DND-41 (cell line): ENCODE data around the gene C5AR1.

Source experiments
- ATAC-seq: fragments of 200-7000 bp; cut with Tn5 transposase; 3 replicates; pipeline ENCODE4 v1.9.1; 2021; ENCODE audit warnings: low read depth; ENCODE audit not compliant: insufficient read depth
- DNase-seq: peaks from one replicate; pipeline ENCODE4 v3.0.0-alpha.2; 2020
- H2AFZ ChIP-seq: 2 replicates; pipeline ENCODE4 v1.6.0; 2012; ENCODE audit warnings: low read depth, low read length
- H3K27ac ChIP-seq: 2 replicates; pipeline ENCODE4 v1.5.1; 2012; ENCODE audit warnings: low read length, inconsistent platforms
- H3K27me3 ChIP-seq: fragments of 200-600 bp; sonication (generic); 2 replicates; pipeline ENCODE4 v1.6.0; 2012; ENCODE audit warnings: low read length, mild to moderate bottlenecking, inconsistent platforms; ENCODE audit not compliant: insufficient read depth, poor library complexity
- H3K36me3 ChIP-seq: 2 replicates; pipeline ENCODE4 v1.5.1; 2012; ENCODE audit warnings: low read length, inconsistent platforms; ENCODE audit not compliant: insufficient read depth
- H3K4me1 ChIP-seq: 2 replicates; pipeline ENCODE4 v1.5.1; 2012; ENCODE audit warnings: mild to moderate bottlenecking, low read length; ENCODE audit not compliant: insufficient read depth
- H3K4me2 ChIP-seq: 2 replicates; pipeline ENCODE4 v1.6.0; 2012; ENCODE audit warnings: mild to moderate bottlenecking, moderate library complexity, low read length, inconsistent platforms; ENCODE audit not compliant: insufficient read depth
- H3K4me3 ChIP-seq, 2 experiments: fragments of 200-600 bp in 1 of 2; shearing (Covaris generic) in 1 of 2; 2 replicates each; pipeline ENCODE4 v1.5.1; 2012 to 2016; ENCODE audit warnings: inconsistent platforms in 2 of 2, low read length in 2 of 2, mild to moderate bottlenecking in 2 of 2, low read depth in 1 of 2, moderate library complexity in 1 of 2
- H3K79me2 ChIP-seq: 2 replicates; pipeline ENCODE4 v1.6.0; 2012; ENCODE audit warnings: low read length, inconsistent platforms; ENCODE audit not compliant: insufficient read depth
- H3K9ac ChIP-seq: 2 replicates; pipeline ENCODE4 v1.6.0; 2012; ENCODE audit warnings: low read depth, mild to moderate bottlenecking, inconsistent platforms, low read length, moderate library complexity
- H3K9me3 ChIP-seq: 2 replicates; pipeline ENCODE4 v1.5.1; 2012; ENCODE audit warnings: low read length, moderate library complexity, mild to moderate bottlenecking, inconsistent platforms; ENCODE audit not compliant: insufficient read depth, severe bottlenecking
- H4K20me1 ChIP-seq: 2 replicates; pipeline ENCODE4 v1.6.0; 2012; ENCODE audit warnings: low read length; ENCODE audit not compliant: insufficient read depth
- EZH2 ChIP-seq: IDR thresholded peaks from 3 replicates; pipeline ENCODE4 v1.6.1; 2012; ENCODE audit warnings: borderline replicate concordance, low read depth, mild to moderate bottlenecking, moderate library complexity, low read length, inconsistent platforms; ENCODE audit not compliant: severe bottlenecking
- TF ChIP-seq, protein P1 (sequence below): IDR thresholded peaks from 2 replicates; pipeline ENCODE4 v1.5.1; 2012; ENCODE audit warnings: borderline replicate concordance, low read length, moderate library complexity, mild to moderate bottlenecking; ENCODE audit not compliant: poor library complexity, severe bottlenecking; ENCODE audit errors: extremely low read depth

The C5AR1 gene

DNA sequence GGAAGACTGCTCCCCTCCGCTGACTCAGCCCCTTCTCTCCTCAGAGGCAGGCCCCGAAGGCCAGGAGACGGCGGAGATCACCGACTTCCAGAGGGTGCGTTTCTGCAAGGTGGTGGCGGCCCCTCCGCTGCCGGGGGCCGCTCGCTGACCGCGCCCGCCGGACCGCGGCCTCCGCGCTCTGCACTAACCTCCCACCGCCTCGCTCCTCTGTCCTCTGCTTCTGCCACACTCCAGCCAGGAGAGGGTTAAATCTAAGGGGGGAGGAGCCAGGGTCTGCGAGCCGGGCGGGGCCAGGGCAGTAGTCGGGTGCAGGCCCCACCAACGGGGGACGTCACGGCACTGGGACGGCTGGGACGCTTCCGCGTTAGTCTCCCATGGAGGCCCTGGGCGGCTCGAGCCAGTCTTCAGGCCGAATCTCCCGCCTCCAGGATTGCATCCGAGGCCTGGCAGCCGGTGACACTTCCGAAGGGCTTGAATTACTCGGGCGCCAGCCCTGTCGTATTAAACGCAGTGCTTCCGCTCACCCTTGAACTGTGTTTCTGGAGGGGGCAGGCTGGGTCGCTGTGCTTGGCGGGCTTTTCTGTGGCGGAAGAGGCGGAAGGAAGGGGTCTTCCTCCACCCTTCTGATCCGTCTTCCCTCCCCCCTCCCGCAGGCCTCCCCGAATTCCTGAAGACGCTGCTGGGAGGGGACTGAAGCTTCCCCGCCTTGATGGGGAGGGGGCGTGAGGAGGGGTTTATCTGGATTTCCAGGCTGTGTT lies 36.2 kb upstream of the C5AR1 start:
- TF ChIP-seq EZH2, result no peak
- TF ChIP-seq, protein P1, sequence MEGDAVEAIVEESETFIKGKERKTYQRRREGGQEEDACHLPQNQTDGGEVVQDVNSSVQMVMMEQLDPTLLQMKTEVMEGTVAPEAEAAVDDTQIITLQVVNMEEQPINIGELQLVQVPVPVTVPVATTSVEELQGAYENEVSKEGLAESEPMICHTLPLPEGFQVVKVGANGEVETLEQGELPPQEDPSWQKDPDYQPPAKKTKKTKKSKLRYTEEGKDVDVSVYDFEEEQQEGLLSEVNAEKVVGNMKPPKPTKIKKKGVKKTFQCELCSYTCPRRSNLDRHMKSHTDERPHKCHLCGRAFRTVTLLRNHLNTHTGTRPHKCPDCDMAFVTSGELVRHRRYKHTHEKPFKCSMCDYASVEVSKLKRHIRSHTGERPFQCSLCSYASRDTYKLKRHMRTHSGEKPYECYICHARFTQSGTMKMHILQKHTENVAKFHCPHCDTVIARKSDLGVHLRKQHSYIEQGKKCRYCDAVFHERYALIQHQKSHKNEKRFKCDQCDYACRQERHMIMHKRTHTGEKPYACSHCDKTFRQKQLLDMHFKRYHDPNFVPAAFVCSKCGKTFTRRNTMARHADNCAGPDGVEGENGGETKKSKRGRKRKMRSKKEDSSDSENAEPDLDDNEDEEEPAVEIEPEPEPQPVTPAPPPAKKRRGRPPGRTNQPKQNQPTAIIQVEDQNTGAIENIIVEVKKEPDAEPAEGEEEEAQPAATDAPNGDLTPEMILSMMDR, result no peak
- ATAC-seq (peak; percentile 80), DNase-seq (peak; percentile 93)
- Histone ChIP-seq H3K27ac (peak overlapping the region; percentile 98), H3K4me2 (peak overlapping the region; percentile 89), H2AFZ (peak overlapping the region; percentile 86), H3K27me3 (no peaks in the 10 kb centered on the region), H3K36me3 (peaks cover 12% of the 10 kb centered on the region; the same call in 1 of the 2 replicates), H3K9ac (peak overlapping the region; percentile 91), H3K4me3 (peak overlapping the region; percentile 53 to 78), H3K4me1 (peaks cover 25% of the 10 kb centered on the region), H4K20me1 (peaks cover 15% of the 10 kb centered on the region), H3K79me2 (peaks cover 3% of the 10 kb centered on the region; the same call in 1 of the 2 replicates), H3K9me3 (no peaks in the 10 kb centered on the region)

DNA sequence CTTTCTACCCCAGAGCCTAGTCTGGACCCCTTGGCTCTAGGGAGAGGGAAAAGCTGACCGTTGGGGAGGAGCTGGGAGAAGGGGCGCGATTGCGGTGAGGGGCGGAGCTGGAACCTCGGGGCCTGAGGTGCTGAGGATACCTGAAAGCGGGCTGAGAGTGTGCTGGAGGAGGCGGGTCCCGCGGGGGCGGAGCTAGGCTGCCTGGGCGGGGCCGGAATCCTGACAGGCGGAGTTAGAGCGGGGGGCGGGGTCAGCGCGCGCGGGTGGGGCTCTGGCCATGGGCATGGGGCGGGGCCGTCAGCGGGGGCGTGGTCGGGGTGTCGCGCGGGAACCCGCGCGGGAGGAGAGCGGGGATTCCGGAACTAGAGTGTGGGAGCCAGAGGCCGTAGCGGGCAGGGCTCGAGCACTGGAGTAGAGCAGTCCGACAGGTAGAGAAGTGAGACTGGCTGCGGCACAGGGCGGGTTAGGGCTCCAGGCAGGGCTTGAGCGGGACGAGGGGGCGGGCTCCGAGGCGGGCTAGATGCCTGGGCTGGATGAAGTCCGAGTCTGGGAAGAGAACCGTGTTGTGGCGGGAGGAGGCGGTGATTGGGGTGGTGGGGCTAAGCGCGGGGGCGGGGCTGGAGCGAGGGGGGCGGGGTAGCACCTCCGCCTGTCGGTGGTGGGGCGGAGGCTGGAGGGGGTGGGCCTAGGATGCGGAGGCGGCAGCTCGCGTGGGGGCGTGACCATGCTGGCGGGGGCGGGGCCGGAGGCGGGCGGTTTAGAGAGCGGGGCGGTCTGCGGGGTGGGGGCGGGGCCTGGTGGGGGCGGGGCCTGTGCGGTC lies 35.4 kb upstream of the C5AR1 start, which contains the start of gene INAFM1:
Gene INAFM1 (plus strand): TSS at position 815 of the 820 bp plus-strand sequence. CDS start 35 bp downstream, outside the sequence.
- no peak for TF ChIP-seq EZH2
- TF ChIP-seq, protein P1, result no peak
- H3K4me1 ChIP-seq, result peaks cover 25% of the 10 kb centered on the region
- H3K9me3 ChIP-seq, result no peaks in the 10 kb centered on the region
- H3K79me2 ChIP-seq, result peaks cover 3% of the 10 kb centered on the region; the same call in 1 of the 2 replicates
- H2AFZ ChIP-seq, result peak within 1 kb of the TSS; percentile 86
- H3K36me3 ChIP-seq, result peaks cover 12% of the 10 kb centered on the region; the same call in 1 of the 2 replicates
- ATAC-seq, result peak; percentile 66
- H3K9ac ChIP-seq, result peak within 1 kb of the TSS; percentile 91
- peak within 1 kb of the TSS; percentile 89 for H3K4me2 ChIP-seq
- peak within 1 kb of the TSS; percentile 98 for H3K27ac ChIP-seq
- peak; percentile 97 for DNase-seq
- H3K27me3 ChIP-seq, result no peaks in the 10 kb centered on the region
- H4K20me1 ChIP-seq, result peaks cover 15% of the 10 kb centered on the region
- peak within 1 kb of the TSS; percentile 53 to 78 for H3K4me3 ChIP-seq

- H3K4me3 ChIP-seq, result peak overlapping the region in 1 of 2 experiments; percentile 55; a peak in 3 of 4 replicates
- H4K20me1 ChIP-seq, result peaks cover 15% of the 10 kb centered on the region
- H3K4me1 ChIP-seq, result peaks cover 25% of the 10 kb centered on the region
- DNase-seq (peak; percentile 25), ATAC-seq (peak; percentile 8)
- peaks cover 10% of the 10 kb centered on the region; the same call in 1 of the 2 replicates for H3K36me3 ChIP-seq
- TF ChIP-seq EZH2, result no peak
- TF ChIP-seq, protein P1, result no peak
- H3K27me3 ChIP-seq, result no peaks in the 10 kb centered on the region
- no peaks in the 10 kb centered on the region for H3K9me3 ChIP-seq
- H3K9ac ChIP-seq, result peak overlapping the region; percentile 42
- peak overlapping the region; percentile 36; the same call in 1 of the 2 replicates for H3K27ac ChIP-seq
- H3K4me2 ChIP-seq, result peak overlapping the region; percentile 73
- no peak overlapping the region for H2AFZ ChIP-seq
- H3K79me2 ChIP-seq, result peaks cover 3% of the 10 kb centered on the region; the same call in 1 of the 2 replicates
Observed at GRCh38 chr19:47274891-47275761, 34.5 kb upstream of the C5AR1 start.
